Germinal center (tissue), 1 donor: ENCODE data around the gene SAP25.
"Not testable (repeated sequence)": the region's sequence is repeated elsewhere in the genome, so short reads cannot be mapped to it uniquely, and the experiment has no call there.

Source experiments
- DNase-seq: peaks from one replicate; pipeline ENCODE4 v3.0.0; 2012; ENCODE audit warnings: mixed read lengths, low spot score

Gene SAP25

GRCh38 chr7:100535982-100536381, 37.7 kb downstream of the SAP25 start:
- DNase-seq, result not testable (repeated sequence)

GRCh38 chr7:100532165-100533022, 41.3 kb downstream of the SAP25 start:
- DNase-seq, result no peak

GRCh38 chr7:100528108-100528866, 45.4 kb downstream of the SAP25 start:
- DNase-seq, result not testable (repeated sequence)

- DNase-seq, result not testable (repeated sequence)
Measured at GRCh38 chr7:100523192-100523591, 50.5 kb downstream of the SAP25 start.
